IPS-18a (cell line): ENCODE results near the gene SULT1C2.
"Not testable (repeated sequence)": the region's sequence is repeated elsewhere in the genome, so short reads cannot be mapped to it uniquely, and the experiment has no call there.

Experiments used
- H3K27ac ChIP-seq: one replicate; pipeline ENCODE4 v1.5.1; 2013; ENCODE audit warnings: low read length
- H3K27me3 ChIP-seq: one replicate; pipeline ENCODE4 v1.6.1; 2013; ENCODE audit warnings: mild to moderate bottlenecking, low read length; ENCODE audit not compliant: control insufficient read depth, insufficient read depth
- H3K36me3 ChIP-seq: one replicate; pipeline ENCODE4 v1.6.1; 2013; ENCODE audit warnings: low read depth, low read length; ENCODE audit not compliant: control insufficient read depth
- H3K4me1 ChIP-seq: one replicate; pipeline ENCODE4 v1.6.1; 2013; ENCODE audit warnings: low read depth, low read length; ENCODE audit not compliant: control insufficient read depth
- H3K4me3 ChIP-seq: one replicate; pipeline ENCODE4 v1.5.1; 2013; ENCODE audit warnings: low read length
- H3K9ac ChIP-seq: one replicate; pipeline ENCODE4 v1.6.1; 2013; ENCODE audit warnings: mild to moderate bottlenecking, low read length, moderate library complexity
- H3K9me3 ChIP-seq: one replicate; pipeline ENCODE4 v1.6.1; 2013; ENCODE audit warnings: low read depth, low read length; ENCODE audit not compliant: control insufficient read depth

The SULT1C2 gene

DNA sequence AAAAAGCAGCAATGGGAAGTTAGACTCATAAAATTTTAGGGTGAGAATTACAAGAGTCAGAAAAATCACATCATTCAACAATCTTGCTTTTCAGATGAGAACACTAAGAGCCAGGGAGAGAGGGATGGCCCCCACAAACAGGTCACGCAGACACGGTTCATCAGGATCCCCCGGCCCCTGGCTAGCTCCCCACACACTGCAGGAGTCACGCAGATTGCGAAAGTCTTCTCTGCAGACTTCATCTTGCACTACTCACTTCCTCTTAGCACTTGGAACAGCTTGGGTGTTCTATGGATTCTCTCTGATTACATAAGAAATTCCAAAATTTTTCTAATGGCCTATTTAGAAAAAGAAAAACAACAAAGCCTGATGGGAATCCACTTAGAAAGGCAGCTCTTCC lies 21.6 kb upstream of the SULT1C2 start:
- Histone ChIP-seq H3K4me3 (no peak overlapping the region), H3K4me1 (no peaks in the 10 kb centered on the region), H3K27ac (no peak overlapping the region), H3K9me3 (no peaks in the 10 kb centered on the region), H3K27me3 (no peaks in the 10 kb centered on the region), H3K36me3 (no peaks in the 10 kb centered on the region), H3K9ac (no peak overlapping the region)

GRCh38 chr2:108268001-108268400 lies 20.7 kb upstream of the SULT1C2 start:
- Histone ChIP-seq H3K9ac (no peak overlapping the region), H3K27ac (no peak overlapping the region), H3K9me3 (no peaks in the 10 kb centered on the region), H3K27me3 (no peaks in the 10 kb centered on the region), H3K4me3 (no peak overlapping the region), H3K36me3 (no peaks in the 10 kb centered on the region), H3K4me1 (no peaks in the 10 kb centered on the region)

DNA sequence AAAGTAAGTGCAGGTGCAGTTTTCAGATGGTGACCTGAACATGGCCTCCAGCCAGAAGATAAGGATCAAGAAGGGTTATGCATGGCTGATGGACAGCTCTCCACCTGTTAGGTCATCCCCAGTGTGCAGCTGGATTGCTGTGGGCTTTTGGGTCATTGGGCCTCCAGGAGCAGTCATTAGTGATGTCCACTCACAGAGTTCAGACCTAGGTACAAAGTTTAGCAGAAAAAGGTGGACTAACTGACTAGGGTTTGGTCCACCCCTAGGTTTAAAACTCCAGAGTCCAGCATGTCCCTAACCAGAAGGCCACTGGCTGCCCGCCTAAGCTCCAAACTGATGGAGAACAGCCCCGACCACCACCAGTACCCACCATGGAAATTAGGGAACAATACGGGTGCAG lies 18.3 kb upstream of the SULT1C2 start:
- H3K4me3 ChIP-seq = no peak overlapping the region
- no peaks in the 10 kb centered on the region for H3K4me1 ChIP-seq
- no peaks in the 10 kb centered on the region for H3K36me3 ChIP-seq
- H3K9ac ChIP-seq = no peak overlapping the region
- no peaks in the 10 kb centered on the region for H3K27me3 ChIP-seq
- no peak overlapping the region for H3K27ac ChIP-seq
- no peaks in the 10 kb centered on the region for H3K9me3 ChIP-seq

- Histone ChIP-seq H3K27me3 (no peaks in the 10 kb centered on the region), H3K27ac (no peak overlapping the region), H3K4me3 (no peak overlapping the region), H3K9ac (no peak overlapping the region), H3K4me1 (no peaks in the 10 kb centered on the region), H3K36me3 (no peaks in the 10 kb centered on the region), H3K9me3 (no peaks in the 10 kb centered on the region)
These were observed 17.8 kb upstream of the SULT1C2 start for GRCh38 chr2:108270768-108271506.

- no peaks in the 10 kb centered on the region for H3K4me1 ChIP-seq
- no peaks in the 10 kb centered on the region for H3K27me3 ChIP-seq
- H3K9me3 ChIP-seq = no peaks in the 10 kb centered on the region
- no peak overlapping the region for H3K4me3 ChIP-seq
- H3K27ac ChIP-seq = no peak overlapping the region
- no peaks in the 10 kb centered on the region for H3K36me3 ChIP-seq
- H3K9ac ChIP-seq = no peak overlapping the region
These were observed 16.9 kb upstream of the SULT1C2 start for GRCh38 chr2:108271691-108272253.

- H3K27ac ChIP-seq = no peak overlapping the region
These were observed 10.1 kb upstream of the SULT1C2 start for GRCh38 chr2:108278631-108279030.

DNA sequence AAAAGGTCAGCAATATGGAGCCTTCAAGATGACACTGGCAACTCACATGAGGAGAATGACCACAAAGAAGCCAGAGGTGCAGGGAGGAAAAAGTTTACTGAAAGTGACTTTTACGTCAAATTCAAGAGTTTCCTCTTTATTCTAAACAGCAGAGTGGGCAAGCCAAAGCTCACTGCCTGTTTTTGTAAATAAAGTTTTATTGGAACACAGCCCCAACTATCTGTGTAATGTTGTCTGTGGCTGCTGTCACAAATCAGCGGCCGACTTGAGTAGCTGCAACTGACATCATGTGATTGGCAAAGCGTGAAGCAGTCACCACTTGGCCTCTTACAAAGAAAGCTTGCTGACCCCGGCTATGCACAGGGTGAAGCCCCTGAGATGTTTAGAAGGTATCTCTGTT lies 9.2 kb upstream of the SULT1C2 start:
- H3K27ac ChIP-seq = no peak overlapping the region

More at GRCh38 chr2:108278631-108279030, 10.1 kb upstream of the SULT1C2 start:
- Histone ChIP-seq H3K9ac (no peak overlapping the region), H3K27me3 (no peaks in the 10 kb centered on the region), H3K4me3 (no peak overlapping the region), H3K36me3 (no peaks in the 10 kb centered on the region), H3K9me3 (no peaks in the 10 kb centered on the region), H3K4me1 (no peaks in the 10 kb centered on the region)

GRCh38 chr2:108280466-108280865 lies 8.2 kb upstream of the SULT1C2 start:
- Histone ChIP-seq H3K9me3 (no peaks in the 10 kb centered on the region), H3K4me1 (no peaks in the 10 kb centered on the region), H3K27me3 (no peaks in the 10 kb centered on the region), H3K36me3 (no peaks in the 10 kb centered on the region), H3K4me3 (no peak overlapping the region), H3K9ac (no peak overlapping the region), H3K27ac (no peak overlapping the region)

More for the DNA sequence above, 9.2 kb upstream of the SULT1C2 start:
- no peaks in the 10 kb centered on the region for H3K27me3 ChIP-seq
- no peaks in the 10 kb centered on the region for H3K9me3 ChIP-seq
- no peaks in the 10 kb centered on the region for H3K4me1 ChIP-seq
- no peak overlapping the region for H3K9ac ChIP-seq
- no peak overlapping the region for H3K4me3 ChIP-seq
- H3K36me3 ChIP-seq = no peaks in the 10 kb centered on the region

GRCh38 chr2:108284566-108284965 lies 4.1 kb upstream of the SULT1C2 start:
- not testable (repeated sequence) for H3K27ac ChIP-seq, H3K36me3 ChIP-seq, H3K9me3 ChIP-seq, H3K4me3 ChIP-seq, H3K9ac ChIP-seq, H3K27me3 ChIP-seq
- H3K4me1 ChIP-seq = peaks cover 14% of the 10 kb centered on the region

DNA sequence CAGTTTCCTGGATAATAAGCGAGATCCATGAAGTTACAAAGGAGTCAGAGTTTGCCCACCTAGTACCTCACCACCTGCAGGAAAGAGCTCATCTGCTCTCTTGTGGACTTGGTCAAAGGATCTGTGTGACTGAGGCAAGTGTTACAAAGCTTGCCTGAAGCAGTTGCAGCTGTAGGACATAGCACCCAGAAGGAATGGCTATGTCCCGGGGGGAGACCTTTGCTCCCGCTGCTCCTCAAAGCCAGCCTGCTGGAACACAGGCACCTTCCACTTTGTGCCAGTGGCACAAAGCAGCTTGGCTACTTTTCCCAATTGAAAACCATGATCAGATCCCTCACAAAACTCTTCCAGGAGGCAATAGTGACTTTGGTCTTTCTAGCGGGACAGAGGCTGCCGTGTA lies 3.1 kb upstream of the SULT1C2 start:
- H3K9ac ChIP-seq = no peak overlapping the region
- no peak overlapping the region for H3K4me3 ChIP-seq
- H3K9me3 ChIP-seq = no peaks in the 10 kb centered on the region
- H3K36me3 ChIP-seq = no peaks in the 10 kb centered on the region
- H3K27me3 ChIP-seq = no peaks in the 10 kb centered on the region
- peaks cover 14% of the 10 kb centered on the region for H3K4me1 ChIP-seq
- no peak overlapping the region for H3K27ac ChIP-seq

DNA sequence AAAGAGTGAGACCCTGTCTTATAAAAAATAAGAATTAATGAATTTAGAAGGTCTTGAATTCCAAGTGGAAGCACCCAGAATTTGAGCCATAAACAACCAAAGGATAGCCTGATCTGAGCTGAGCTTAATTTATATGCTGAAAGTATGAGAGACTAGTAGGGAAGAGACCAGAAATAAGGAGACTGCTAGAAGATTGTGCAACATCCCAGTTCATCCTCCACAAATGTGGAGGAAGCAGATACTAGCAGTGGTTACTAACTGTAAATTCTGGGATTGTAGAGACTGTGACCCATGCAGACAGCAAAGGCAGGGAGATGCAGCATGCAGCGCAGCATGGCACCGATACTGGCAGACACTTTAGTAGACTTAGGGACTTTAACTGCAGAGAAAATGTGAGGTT lies 1.5 kb upstream of the SULT1C2 start:
- no peak overlapping the region for H3K9ac ChIP-seq
- H3K27ac ChIP-seq = no peak overlapping the region
- H3K27me3 ChIP-seq = no peaks in the 10 kb centered on the region
- no peak overlapping the region for H3K4me3 ChIP-seq
- no peaks in the 10 kb centered on the region for H3K36me3 ChIP-seq
- no peaks in the 10 kb centered on the region for H3K9me3 ChIP-seq
- peaks cover 14% of the 10 kb centered on the region for H3K4me1 ChIP-seq

GRCh38 chr2:108293850-108294249 lies 5.2 kb downstream of the SULT1C2 start:
- Histone ChIP-seq H3K9me3 (no peaks in the 10 kb centered on the region), H3K27me3 (no peaks in the 10 kb centered on the region), H3K27ac (no peak overlapping the region), H3K9ac (no peak overlapping the region), H3K4me1 (peaks cover 5% of the 10 kb centered on the region), H3K36me3 (no peaks in the 10 kb centered on the region), H3K4me3 (no peak overlapping the region)
